Sciatic nerve (tissue), 2 donors: ENCODE measurements around the gene ADORA3. TPM values are rescaled to one million over a fixed set of nuclear protein-coding genes. Genes with fewer than 3 reads are reported as not detected.

Experiments
- ATAC-seq: fragments of 200-7000 bp; cut with Tn5 transposase; one replicate; pipeline ENCODE4 v1.9.1; 2020; ENCODE audit warnings: mild to moderate bottlenecking, moderate library complexity
- DNase-seq: peaks from one replicate; pipeline ENCODE4 v3.0.0-alpha.2; 2020; ENCODE audit warnings: low spot score
- intact Hi-C: fragments of 100-400 bp; cut with DNase I; formaldehyde crosslinking; loops from one replicate; pipeline ENCODE4 v1.14.2; 2022
- total RNA-seq: library from RNA; stranded (reverse); fragmentation: NEBNext Ultra II Directional; extraction: Animal tissue kit (Norgen Biotek cat#: 25700); gene quantifications from one replicate; pipeline ENCODE4 v1.2.1, GENCODE V29; 2021
- donor health status: DM: no; HTN: no; CAD: no.
- donor health status: DM: no; HTN: no; CAD: no.

Gene ADORA3
- total RNA-seq, 1 donor from 2014 or later, result 3.8 TPM

- intact Hi-C loops, result no loop called here
- DNase-seq (no peak), ATAC-seq (no peak)
Measured at GRCh38 chr1:111454859-111455641, 48.4 kb downstream of the ADORA3 start.

DNA sequence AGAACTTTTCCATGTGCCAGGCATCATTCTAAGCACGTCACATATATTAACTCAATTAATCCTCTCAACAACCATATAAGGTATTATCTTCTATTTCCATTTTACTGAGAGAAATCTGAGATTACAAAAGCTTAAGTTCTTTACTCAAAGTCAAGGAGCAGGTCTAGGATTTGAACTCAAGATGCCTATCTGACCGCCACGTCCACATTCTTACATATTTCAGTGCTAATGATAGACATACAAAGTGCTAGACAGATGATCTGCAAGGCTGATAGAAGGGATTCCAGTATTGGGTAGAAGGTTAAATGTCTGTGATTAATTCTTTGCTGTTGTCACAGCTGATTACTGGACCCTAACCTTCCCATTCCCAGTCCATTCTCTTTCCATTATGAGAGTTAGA is 49.7 kb downstream of the ADORA3 start:
- no peak for ATAC-seq

DNA sequence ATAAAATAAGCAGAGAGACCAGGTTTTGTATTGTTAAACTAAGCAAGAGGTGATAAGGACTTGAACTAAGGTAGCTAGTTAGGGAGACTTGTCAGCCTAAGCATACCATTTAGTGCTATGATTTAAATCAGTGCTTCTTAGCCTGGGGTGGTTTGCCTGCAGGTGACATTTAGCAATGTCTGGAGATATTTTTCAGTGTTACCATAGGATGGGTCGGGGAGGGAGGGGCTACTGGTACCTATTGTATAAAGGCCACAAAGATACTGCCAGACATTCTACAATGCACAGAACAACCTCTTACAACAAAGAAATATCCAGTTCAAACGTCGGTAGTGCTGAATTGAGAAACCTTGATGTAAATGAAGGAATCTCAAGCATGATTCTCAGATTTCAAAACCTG is 50.9 kb downstream of the ADORA3 start:
- ATAC-seq, result no peak
- intact Hi-C loops, result no loop called here

More for the DNA sequence above, 49.7 kb downstream of the ADORA3 start:
- intact Hi-C loops, result no loop called here
- DNase-seq, result no peak

DNA sequence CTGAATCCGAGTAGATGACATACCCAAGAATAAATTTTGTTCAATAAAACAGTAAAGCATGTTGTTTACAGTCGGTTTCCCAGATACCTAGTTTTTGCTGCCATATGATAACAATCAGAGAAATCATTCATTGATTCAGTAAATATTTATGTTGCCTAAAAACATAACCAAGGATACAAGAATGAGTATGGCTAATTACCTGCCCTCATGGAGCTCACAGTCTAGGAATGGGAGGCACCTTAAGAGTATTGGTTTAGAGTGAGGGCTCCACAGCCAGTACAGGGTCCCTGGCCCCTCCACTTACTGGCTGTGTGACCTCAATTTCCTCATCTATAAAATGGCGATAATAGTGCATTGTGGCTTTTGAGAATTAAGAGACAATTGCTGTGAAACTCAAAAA is 53.2 kb downstream of the ADORA3 start:
- DNase-seq (no peak), ATAC-seq (no peak)
- intact Hi-C loops, result no loop called here

More for the DNA sequence above, 50.9 kb downstream of the ADORA3 start:
- DNase-seq, result no peak

DNA sequence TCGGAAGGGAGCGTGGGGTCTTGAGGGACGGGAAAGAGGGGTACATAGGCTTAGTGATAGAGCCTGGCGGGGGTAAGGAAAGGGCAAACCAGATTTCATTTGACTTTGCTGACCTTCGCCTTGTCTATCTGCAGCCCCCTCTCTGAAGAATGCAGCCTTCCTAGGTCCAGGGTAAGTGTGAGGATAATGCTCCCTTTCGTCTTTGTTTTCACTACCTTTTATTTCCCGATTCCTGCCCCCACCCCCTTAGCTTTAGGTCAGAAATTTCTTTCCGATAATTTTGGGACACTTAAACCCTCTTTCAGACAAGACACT is 53.8 kb downstream of the ADORA3 start:
- intact Hi-C loops, result no loop called here
- no peak for DNase-seq

More for the DNA sequence above, 53.8 kb downstream of the ADORA3 start:
- ATAC-seq, result no peak

Other genes with a start within 250 kb of the ADORA3 start
- not detected for gene CHIA, start 212.8 kb downstream of the ADORA3 start, total RNA-seq
- 3.1 TPM for gene OVGP1, start 75.9 kb downstream of the ADORA3 start, total RNA-seq
- 16.4 TPM for gene WDR77, start 54.4 kb downstream of the ADORA3 start, total RNA-seq
- gene ATP5PB, start 54.2 kb downstream of the ADORA3 start, total RNA-seq, result 112 TPM
- gene C1orf162, start 29.6 kb downstream of the ADORA3 start, total RNA-seq, result 15.9 TPM
- gene TMIGD3, start within 50 bp of the ADORA3 start, total RNA-seq, result 1.2 TPM
- gene RAP1A, start 116.2 kb upstream of the ADORA3 start, total RNA-seq, result 97.0 TPM
- gene INKA2, start 235.8 kb upstream of the ADORA3 start, total RNA-seq, result 17.9 TPM